DLD1 (cell line): ENCODE results near the gene MEG3.

Source experiments
- in situ Hi-C: cut with HindIII; loops from 2 replicates; pipeline ENCODE4 v1.10.0; 2017; ENCODE audit warnings: low sequenced_read_pairs

The MEG3 gene

DNA sequence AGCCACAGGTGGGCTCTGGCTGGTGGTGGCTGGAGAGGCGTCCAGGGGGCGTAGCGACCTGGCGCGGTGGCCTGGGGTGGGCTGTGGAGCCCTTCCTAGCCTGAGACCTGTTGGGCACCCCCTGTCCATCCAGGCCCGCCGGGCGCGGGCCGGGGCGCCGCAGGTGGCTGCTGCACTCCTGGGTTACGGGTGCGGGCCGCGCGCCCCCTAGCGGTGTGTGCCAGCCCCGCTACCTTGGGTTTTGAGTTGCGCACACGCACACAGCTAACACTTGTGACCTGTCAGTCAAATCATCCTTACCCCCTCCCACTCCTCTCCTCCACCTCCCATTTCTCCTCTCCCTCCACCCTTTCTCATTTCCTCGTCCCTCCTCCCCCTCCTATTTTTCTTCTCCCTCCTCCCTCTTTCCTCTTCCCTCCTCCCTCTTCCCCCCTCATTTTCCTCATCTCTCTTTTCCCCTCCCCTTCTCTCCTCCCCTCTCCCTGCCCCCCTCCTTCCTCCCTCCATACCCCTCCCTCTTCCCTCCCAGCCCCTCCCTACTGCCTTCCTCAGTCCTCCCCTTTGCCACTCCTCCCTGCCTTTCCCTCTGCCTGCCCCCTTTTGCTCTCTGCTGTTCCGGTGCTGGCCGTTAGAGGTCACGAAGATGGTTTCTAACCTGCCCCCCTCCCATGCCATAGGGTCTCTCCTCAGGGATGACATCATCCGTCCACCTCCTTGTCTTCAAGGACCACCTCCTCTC, 2.3 kb downstream of the MEG3 start:
- in situ Hi-C loops: no loop called here

DNA sequence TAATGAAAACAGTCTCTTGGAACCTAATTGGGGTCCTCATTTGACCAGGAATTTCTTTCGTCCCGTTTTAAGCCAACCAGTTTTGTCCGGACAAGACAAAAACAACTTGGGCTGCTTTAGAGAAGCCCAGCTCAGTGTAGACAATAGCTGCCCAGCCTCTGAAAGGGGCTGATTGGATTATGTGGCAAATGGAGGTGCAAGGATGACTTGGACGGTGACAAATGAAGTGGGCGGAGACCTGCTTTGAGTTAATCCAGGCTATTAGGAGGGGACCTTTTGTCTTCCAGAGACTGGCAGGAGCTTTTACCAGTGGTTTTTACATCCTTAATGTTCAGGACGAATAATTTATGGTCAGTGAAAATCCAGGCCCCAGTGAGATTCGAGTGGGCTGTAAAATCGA, 4.8 kb downstream of the MEG3 start:
- in situ Hi-C loops: loop anchor here (10.0 kb wide), 2 partner anchors 94 to 404 kb away; no protein-coding TSS in a partner anchor

DNA sequence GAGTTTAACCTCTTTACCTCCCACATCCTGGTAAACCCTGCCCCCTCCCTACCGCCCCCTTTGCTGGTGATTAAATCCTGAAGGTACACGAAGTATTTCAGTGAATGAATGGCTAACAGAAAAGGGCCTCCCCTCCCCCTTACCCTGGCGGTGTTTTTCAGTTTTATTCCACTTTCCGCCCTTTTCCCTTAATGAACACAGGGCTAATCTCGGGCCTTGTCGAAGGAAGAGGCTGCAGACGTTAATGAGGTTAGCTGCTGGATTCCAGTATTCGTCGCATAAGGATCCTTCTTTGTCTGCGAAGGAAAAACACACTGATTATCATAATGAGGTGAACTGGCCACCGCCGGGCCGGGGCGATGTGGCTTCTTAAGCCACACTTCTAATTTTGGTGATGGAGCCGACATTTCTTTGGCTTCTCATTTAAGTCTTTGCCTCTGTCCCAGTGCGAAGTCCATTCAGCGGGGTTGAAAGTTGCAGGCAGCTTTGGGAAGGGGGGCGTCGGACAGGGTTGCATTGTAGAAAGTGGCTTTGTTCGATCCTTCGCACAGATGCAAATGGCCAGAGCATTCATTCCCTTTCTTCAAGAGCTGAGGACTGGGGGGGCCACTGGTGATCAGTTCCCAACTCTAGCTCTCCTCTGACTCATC, 6.5 kb downstream of the MEG3 start:
- in situ Hi-C loops: loop anchor here (10.0 kb wide), 2 partner anchors 92 to 402 kb away; no protein-coding TSS in a partner anchor

DNA sequence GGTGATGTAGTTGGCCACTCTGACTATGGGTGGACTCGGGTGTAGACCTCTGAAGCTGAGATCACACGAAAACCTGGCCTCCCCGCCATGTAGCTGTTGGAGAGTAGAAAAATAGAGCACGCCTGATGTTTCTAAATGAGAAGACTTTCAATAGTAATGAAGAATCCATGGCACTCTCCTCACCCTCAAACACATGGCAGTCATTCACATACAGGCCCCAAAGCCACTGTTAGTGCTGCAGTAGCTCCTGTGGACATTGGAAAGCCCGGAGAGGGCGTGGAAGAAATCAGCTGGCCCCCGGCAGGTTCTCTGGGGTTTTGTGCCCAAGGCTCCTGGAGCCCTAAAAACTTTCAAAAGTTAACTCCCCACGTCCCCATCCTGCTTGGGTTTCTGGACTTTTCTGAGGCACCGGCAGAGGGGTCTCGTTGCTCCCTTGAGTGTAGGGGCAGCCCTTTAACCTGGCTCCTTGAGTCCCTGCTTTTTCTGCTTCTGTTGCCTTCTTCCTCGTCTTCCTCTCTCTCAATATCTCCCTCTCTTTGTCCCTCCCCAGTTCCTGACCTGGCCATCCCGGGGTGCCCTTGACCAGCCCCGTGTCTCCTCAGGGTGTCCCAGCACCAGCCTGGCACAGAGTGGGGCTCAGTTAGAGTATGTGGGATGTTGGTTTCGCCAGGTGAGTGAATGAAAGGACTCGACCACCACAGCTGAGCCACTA, 8.3 kb downstream of the MEG3 start:
- in situ Hi-C loops: loop anchor here (10.0 kb wide), 2 partner anchors 91 to 401 kb away; no protein-coding TSS in a partner anchor

DNA sequence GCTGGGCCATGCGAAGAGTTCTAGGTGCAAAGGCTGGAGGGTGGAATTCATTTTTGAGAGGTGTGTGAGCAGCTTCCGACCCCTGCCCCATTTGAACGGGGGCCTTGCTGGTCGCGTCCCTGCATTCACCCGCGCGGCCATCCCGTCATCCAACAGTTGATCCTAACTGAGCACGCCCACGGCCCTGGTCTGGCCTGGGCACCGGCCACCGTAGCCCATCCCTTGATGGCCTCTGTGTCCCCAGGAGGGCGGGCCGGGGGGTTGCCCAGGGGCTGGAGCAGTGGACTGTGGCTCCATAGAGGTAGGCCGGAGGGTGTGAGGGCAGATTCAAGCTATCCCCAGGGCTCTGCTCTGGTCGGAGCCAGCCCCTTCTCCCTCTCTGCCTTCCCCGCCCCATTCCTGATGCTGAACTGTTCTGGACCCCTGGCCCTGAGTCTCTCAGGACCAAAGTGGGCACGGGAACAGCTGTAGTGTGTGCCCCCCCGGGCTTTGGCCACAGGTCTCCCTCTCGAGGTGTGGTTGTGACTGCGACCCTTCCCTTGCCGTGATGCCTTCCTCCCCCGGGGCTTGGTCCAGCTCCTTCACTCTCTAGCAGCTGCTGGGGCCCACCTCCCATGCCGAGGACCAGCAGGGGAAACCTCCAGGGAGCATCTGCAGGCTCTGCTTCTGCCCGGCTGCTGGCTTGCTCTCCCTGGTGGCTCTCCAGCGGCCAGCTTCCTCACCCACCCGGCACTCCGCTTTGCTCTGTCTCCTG, 9.1 kb downstream of the MEG3 start:
- in situ Hi-C loops: loop anchor here (10.0 kb wide), 2 partner anchors 90 to 400 kb away; no protein-coding TSS in a partner anchor

DNA sequence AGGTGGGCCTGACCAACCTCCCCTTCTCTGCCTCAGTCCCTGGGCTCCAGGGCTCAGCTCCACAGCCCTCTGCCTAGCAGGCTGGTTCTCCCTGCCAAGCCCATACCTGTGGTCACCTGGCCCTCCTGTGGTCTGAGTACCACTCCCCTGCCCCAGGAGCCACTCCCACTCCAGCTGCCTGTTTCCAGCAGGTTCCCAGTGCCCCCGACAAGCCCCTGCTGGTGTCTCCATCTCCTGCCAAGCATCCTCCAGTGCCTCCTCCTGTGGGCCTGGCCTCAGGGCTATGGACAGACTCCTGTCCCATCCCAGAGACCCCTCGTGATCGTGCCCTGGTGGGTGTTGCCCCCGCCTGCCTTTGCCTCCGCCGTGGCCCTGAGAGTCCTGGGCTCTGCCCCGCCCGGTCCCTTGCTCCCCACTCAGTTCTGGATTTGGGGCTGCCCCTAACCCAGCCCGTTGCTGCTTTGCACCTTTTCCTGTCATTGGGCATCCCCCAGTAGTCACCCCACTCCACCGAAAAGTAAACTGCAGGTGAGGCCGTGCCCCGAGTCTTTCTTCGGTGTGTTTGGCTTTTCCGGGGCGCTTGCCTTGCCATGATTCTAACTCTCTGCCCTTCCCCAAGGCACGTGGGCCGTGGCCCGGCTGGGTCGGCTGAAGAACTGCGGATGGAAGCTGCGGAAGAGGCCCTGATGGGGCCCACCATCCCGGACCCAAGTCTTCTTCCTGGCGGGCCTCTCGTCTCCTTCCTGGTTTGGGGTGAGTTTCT, 9.8 kb downstream of the MEG3 start:
- in situ Hi-C loops: loop anchor here (10.0 kb wide), 2 partner anchors 89 to 399 kb away; no protein-coding TSS in a partner anchor

DNA sequence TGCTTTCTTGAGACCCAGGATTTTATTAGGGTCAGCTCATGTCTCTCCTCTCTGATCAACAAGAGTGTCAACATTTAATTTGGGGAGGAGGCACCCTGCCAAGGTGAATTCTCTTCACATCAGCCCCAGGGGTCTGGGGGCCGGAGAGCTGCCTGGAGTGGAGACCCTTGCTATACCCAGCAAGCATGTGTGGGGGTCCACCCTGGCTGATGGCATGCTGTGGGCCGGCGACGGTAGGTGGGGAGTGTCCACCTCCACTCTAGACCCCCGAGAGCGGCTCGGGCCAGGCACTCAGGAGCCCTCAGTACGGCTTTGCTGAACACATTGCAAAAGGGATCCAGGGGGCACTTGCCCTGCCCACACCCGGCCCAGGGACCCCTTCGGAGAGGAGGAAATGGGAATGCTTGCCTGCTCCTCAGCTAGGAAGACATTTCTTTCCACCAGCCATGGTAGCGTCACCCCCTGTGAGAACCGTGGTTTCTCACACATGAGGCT, 10.4 kb downstream of the MEG3 start:
- in situ Hi-C loops: loop anchor here (10.0 kb wide), 2 partner anchors 88 to 398 kb away; no protein-coding TSS in a partner anchor

DNA sequence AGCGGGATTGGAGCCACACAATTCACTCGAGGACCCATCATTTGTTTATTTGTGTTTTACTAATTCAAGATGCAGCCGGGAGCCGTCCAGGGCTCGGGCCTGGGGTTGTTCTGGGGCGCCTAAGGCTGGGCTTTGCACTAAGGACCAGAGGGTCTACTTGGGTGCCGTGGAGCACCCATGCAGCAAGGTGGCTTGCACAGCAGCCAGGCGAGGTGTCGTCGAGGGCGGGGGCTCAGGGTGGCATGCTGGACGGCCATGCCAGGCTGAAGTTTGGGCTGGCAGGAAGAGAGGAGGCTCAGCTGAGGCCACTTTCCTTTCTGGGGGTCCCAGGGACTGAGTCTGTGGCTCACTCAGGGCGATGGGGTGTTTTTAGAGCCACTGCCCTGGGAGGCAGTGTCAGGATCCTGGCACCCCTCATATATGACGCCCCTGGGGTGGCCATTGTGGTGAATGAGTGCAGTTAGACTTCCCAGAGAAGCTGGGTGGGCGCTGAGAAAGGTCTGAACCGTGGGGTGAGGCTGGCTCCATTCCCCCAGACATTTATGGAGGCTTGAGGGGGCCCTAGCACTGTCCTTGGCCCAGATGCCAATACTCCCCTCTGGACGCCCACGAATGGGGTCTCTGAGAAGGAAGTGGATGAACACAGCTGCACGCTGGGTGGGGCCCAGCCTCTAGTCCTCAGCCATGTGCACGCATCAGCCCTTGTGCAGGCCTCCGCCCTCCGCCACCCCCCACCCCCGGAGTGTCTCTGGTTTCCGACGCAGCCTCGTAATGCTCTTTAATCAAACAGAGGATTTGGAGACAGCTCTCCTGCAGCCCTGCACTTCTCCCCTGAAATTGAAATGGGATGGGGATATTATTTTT, 11.3 kb downstream of the MEG3 start:
- in situ Hi-C loops: loop anchor here (10.0 kb wide), 2 partner anchors 88 to 398 kb away; no protein-coding TSS in a partner anchor

DNA sequence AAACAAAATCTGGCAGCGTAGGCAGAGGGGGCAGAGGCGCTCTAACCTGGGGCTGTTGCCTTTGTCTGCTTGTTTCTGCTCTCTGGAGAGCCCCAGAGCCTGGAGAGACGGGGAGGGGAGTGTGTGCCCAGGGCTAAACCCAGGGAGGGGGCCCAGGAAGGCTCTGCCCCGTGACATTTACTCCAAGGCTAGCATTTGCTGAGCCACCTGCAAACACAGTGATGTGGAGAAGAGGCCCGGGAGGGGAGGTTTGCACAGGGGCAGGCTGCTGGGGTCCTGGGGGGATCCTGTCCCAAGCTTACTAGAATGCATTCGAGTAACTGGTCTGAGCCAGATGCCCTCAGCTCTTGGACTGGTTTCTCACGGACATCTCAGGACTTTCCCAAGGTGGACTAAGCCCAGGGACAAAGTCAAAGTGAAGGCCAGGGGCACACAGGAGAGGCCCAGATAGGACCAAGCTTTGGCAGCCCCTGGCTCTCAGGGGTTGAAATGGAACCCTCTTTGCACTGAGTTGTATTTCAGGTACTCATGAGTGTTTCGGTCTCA, 12.0 kb downstream of the MEG3 start:
- in situ Hi-C loops: loop anchor here (10.0 kb wide), 2 partner anchors 87 to 397 kb away; no protein-coding TSS in a partner anchor

DNA sequence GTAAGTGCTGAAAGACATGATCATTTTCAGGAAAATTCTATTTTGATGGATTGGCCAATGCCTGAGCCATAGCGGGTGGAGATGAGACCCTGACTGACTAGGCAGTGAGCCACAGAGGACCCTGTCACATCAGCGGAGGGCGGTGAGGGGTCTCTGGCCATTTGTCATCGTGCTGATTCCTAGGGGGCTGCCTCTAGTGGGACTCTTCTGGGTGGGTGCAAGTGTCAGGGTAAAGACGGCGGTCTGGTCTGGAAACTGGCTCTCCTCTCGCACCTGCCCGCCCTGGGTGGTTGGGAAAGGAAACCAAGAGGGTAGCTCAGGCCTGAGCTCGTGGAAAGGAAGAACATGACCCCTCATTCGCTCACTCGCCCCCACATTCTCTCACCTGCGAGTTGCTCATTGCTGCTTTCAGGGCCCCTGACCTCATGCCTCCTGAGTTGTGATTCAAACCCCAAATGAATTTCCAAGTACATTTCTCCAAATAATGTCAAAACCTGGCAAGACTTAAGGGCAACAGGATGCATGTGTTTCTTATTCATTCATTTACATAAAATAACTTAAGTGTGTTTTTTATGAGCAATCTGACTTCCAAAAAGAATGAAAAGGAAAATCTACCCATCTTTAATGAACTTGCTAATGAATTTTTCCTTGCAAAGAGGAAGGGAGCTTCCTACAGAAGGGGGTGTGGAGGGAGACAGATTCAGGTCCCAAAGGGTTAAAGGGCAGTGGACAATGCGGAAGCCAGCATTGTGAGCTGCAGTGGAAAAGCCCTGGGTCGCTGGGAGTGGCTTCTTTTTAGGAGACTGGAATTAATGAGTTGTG, 12.8 kb downstream of the MEG3 start:
- in situ Hi-C loops: loop anchor here (10.0 kb wide), 2 partner anchors 86 to 396 kb away; no protein-coding TSS in a partner anchor

DNA sequence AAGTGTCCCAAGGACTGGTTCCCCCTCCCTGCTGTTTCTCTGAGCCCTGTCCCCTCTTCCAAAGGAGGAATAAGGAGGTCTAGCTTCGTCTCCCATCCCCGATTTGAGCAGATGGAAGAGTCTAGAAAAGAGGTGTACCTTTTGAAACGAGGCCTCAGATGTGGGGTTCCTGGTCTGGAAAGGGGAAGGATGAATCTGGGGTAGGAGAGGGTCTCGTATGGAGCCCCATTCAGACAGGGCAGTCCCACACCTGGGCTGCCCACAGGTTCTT, 13.3 kb downstream of the MEG3 start:
- in situ Hi-C loops: loop anchor here (10.0 kb wide), 2 partner anchors 86 to 396 kb away; no protein-coding TSS in a partner anchor

DNA sequence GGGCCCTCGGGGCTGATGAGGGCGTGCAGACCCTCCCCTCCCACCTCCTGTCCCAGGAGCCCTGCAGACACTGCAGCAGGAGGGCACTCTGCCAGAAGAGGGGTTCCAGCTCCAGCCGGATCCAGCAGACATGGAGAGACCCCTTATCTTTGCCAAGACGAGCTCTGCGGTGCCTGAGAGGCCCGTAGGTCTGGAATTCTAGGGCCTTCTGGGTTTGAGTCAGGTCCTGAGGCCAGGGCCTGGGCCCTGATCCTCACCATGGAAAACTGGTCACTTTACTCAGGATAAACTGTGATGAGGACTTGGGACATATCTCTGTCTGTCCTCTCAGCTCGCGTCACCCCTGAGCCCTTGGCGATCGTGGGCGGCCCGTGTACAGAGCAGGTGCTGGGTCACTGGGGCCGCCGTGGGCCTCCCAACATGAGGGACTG, 13.8 kb downstream of the MEG3 start:
- in situ Hi-C loops: loop anchor here (10.0 kb wide), 2 partner anchors 85 to 395 kb away; no protein-coding TSS in a partner anchor

DNA sequence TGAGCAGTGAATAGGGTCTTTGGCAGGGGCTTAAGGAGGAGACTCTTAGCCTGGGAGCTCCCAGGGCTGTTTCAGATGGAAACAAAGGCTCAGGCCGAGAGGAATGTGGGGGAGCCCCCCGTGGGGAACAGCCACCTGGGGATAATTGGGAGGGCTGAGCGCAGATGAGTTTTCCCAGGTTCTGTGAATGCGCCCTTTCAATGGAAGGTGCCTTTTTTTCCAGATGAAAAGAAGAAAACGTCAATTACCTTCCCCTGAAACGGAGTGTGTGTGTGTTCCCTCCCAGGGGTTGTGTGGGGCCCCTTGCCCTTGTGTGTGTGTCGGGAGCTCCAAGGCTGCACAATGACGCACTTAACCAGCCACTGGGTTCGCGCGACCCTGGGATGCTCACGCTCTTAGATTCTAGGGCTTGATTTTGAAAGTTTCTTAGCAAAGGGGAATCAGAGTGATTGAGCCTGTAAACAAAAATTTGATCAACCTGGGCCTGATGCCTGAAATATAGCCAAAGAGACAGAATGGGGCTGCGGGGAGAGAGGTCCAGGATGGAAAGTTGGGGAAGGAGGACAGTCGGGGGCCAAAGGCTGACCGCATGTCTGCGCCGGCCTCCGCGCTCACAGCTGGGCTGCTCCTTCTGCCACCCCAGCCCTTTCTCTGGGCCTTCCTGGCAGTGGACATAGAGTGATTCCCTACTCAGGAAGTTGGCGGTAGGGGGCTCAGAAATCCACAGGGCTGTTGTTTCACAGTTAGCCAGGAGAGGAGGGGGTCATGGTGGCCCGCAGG, 14.6 kb downstream of the MEG3 start:
- in situ Hi-C loops: no loop called here

DNA sequence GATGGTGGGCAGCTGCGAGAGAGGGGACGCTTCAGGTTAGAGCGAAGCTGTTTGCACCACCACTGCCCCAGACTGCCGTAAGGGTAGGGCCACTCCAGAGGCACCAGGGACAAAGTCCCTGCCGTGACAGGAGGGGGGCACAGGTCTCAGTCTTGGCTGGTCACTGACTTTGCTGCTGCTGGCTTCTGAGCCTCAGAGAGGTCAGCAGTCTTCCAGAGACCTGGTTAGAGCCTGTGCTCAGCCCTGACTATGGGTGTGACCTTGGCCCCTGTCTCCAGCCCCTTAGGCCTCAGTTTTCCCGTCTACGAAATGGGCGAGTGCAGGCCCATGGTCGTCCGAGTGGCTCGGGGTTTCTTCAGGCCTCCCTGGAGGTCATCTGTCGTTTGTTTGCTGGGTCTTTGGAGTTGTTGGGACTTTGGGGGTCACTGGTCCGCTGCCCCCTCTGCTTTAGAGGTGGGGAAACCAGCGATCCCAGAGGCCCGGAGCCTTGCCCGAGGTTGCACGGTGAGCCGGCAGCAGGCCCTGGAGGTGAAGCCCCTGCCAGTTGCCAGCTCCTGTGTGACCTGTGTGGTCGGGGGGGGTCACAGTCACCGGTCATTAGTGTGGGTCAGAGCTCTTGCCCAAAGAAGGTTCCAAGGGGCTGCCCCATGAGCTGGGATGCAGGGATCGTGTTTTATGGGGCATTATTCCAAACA, 15.3 kb downstream of the MEG3 start:
- in situ Hi-C loops: no loop called here

DNA sequence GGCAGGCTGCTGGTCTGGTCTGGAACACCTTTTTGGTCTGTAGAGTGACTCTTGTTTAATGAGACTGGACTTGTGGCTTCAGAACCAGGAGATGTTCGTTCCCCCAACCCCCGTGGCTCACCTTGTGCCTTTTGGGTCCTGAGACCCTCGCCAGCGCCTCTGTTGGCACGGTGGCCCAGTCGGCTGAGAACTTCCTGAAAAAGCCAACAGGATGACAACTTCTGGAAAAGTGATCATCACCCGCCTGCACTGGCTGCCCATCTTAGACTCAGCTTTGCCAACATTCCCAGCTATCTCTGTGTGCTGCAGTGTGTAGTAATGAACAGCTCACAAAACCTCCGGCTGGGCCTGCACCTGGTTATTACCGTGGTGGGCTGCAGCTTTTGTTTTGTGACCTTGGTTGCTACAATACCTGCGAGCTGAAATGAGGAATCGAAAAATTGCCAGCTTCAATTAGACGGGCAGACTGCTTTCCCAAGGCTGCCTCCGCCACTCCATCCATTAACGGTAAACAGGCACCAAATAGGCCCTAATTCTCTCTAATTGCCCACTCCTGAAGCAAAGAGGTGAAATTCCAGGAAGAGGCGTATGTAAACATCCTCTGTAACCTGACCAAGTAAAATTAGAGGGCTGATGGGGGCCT, 16.0 kb downstream of the MEG3 start:
- in situ Hi-C loops: no loop called here

DNA sequence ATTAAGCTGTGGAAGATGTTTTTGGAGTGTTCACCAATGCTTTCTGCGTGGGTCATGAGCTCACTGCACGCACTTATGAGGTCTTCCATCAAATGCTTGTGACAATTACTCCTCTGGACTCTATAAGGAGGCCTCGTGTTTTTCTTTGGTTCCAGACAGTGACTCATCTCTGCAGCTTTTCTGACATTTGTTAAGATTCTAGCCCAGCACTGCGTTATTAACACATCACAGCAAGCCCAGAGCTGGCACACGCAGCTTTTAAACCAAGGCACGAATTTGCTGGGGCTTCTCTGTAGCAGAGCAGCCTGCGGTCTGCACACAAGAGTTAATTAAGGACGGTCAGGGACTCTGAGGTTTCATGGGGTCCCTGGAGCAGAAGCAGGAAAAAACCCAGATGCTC, 16.9 kb downstream of the MEG3 start:
- in situ Hi-C loops: no loop called here
